GM21717 (cell line): Measurements from ENCODE around the gene LTBP2.
"Not testable (repeated sequence)": the region's sequence is repeated elsewhere in the genome, so short reads cannot be mapped to it uniquely, and the experiment has no call there.

Experiments used
- ATAC-seq: cut with Tn5 transposase; IDR thresholded peaks from one replicate; pipeline ENCODE4 v1.9.1; 2021; ENCODE audit warnings: mild to moderate bottlenecking, moderate library complexity; ENCODE audit not compliant: unreplicated experiment

Gene LTBP2

DNA sequence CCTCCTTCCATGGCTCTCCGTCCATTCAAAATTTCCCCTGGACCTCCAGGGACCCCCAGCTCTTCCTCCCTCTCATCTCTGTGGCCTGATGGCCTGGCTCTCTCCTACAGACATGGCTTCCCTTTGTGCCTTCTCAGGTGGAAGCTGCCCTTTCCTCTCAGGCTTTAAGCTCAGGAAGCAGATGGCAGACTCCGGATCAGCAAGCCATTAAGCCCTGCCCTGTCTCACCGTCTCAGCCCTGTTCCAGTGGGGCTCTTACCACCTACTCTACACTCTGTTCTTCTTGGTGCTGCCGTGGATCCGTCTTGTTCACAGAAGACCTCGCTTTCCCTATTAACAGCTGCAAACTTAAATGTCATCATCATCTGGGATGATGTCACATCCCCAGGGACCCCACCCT is 152.1 kb downstream of the LTBP2 start:
- ATAC-seq, result no peak

GRCh38 chr14:74459289-74459946 is 152.6 kb downstream of the LTBP2 start:
- ATAC-seq, result no peak

DNA sequence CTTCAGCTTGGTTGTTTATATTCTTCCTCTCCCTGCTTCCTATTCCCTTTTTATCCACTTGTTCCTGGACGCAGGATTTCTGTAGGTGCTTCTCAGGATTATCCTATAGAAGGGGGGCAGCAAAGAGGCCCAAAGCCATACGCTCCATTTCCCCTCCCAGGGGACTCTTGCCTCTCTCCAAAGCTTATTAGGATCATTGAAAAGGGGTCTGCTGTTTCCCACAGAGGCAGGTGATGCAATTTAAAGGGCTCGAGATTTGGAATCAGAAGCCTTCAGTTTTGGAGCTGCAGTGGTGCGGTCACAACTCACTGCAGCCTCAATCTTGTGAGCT is 154.5 kb downstream of the LTBP2 start:
- ATAC-seq, result no peak

GRCh38 chr14:74456684-74457564 is 155.1 kb downstream of the LTBP2 start:
- no peak for ATAC-seq

GRCh38 chr14:74454397-74454796 is 157.6 kb downstream of the LTBP2 start:
- not testable (repeated sequence) for ATAC-seq
